HL-60 (cell line): ENCODE measurements around the gene PXDN.

Experiments used
- DNase-seq, 2 experiments: peaks; one replicate each; pipeline ENCODE4 v3.0.0-alpha.2; 2010 to 2020; ENCODE audit warnings: low read depth in 1 of 2, low spot score in 1 of 2
- H3K27ac ChIP-seq: fragments of 250-450 bp; sonication (Bioruptor Pico); replicated peaks from 2 replicates; pipeline ENCODE4 v1.5.1; 2020; ENCODE audit warnings: mild to moderate bottlenecking, moderate library complexity
- H3K27me3 ChIP-seq: fragments of 250-450 bp; sonication (Bioruptor Pico); 2 replicates; pipeline ENCODE4 v1.5.1; 2021; ENCODE audit warnings: mild to moderate bottlenecking, moderate library complexity; ENCODE audit not compliant: insufficient read depth, poor library complexity, severe bottlenecking
- H3K4me3 ChIP-seq: replicated peaks from 2 replicates; pipeline ENCODE4 v1.5.1; 2011; ENCODE audit warnings: mild to moderate bottlenecking, control low read depth, low read length; ENCODE audit not compliant: insufficient read depth
- GABPA ChIP-seq: IDR thresholded peaks from 2 replicates; pipeline ENCODE4 v1.6.1; 2012; ENCODE audit warnings: low read depth
- POLR2AphosphoS5 ChIP-seq: IDR thresholded peaks from 2 replicates; pipeline ENCODE4 v1.6.1; 2012; ENCODE audit warnings: low read depth
- REST ChIP-seq: IDR thresholded peaks from 2 replicates; pipeline ENCODE4 v1.6.1; 2012; ENCODE audit warnings: low read depth; ENCODE audit not compliant: insufficient replicate concordance
- SPI1 ChIP-seq: IDR thresholded peaks from 2 replicates; pipeline ENCODE4 v1.6.1; 2012; ENCODE audit warnings: low read depth, mild to moderate bottlenecking, borderline replicate concordance
- TF ChIP-seq, protein P1 (sequence below): IDR thresholded peaks from one replicate; pipeline ENCODE4 v1.5.1; 2011; ENCODE audit warnings: low read length, control low read depth, inconsistent platforms; ENCODE audit not compliant: insufficient read depth

Gene PXDN

GRCh38 chr2:1601471-1602277 is 142.6 kb downstream of the PXDN start:
- Histone ChIP-seq H3K27me3 (no peaks in the 10 kb centered on the region), H3K27ac (no peak overlapping the region), H3K4me3 (no peak overlapping the region)
- no peak for TF ChIP-seq POLR2AphosphoS5
- TF ChIP-seq SPI1 = no peak
- TF ChIP-seq, protein P1, sequence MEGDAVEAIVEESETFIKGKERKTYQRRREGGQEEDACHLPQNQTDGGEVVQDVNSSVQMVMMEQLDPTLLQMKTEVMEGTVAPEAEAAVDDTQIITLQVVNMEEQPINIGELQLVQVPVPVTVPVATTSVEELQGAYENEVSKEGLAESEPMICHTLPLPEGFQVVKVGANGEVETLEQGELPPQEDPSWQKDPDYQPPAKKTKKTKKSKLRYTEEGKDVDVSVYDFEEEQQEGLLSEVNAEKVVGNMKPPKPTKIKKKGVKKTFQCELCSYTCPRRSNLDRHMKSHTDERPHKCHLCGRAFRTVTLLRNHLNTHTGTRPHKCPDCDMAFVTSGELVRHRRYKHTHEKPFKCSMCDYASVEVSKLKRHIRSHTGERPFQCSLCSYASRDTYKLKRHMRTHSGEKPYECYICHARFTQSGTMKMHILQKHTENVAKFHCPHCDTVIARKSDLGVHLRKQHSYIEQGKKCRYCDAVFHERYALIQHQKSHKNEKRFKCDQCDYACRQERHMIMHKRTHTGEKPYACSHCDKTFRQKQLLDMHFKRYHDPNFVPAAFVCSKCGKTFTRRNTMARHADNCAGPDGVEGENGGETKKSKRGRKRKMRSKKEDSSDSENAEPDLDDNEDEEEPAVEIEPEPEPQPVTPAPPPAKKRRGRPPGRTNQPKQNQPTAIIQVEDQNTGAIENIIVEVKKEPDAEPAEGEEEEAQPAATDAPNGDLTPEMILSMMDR = no peak
- no peak for TF ChIP-seq GABPA
- no peak for TF ChIP-seq REST
- DNase-seq = no peak

- no peak for DNase-seq
- no peak for TF ChIP-seq GABPA
- TF ChIP-seq SPI1 = no peak
- TF ChIP-seq POLR2AphosphoS5 = no peak
- no peak for TF ChIP-seq REST
- TF ChIP-seq, protein P1 = no peak
- Histone ChIP-seq H3K27ac (no peak overlapping the region), H3K4me3 (no peak overlapping the region), H3K27me3 (no peaks in the 10 kb centered on the region)
Observed at GRCh38 chr2:1601067-1601412, 143.3 kb downstream of the PXDN start.

DNA sequence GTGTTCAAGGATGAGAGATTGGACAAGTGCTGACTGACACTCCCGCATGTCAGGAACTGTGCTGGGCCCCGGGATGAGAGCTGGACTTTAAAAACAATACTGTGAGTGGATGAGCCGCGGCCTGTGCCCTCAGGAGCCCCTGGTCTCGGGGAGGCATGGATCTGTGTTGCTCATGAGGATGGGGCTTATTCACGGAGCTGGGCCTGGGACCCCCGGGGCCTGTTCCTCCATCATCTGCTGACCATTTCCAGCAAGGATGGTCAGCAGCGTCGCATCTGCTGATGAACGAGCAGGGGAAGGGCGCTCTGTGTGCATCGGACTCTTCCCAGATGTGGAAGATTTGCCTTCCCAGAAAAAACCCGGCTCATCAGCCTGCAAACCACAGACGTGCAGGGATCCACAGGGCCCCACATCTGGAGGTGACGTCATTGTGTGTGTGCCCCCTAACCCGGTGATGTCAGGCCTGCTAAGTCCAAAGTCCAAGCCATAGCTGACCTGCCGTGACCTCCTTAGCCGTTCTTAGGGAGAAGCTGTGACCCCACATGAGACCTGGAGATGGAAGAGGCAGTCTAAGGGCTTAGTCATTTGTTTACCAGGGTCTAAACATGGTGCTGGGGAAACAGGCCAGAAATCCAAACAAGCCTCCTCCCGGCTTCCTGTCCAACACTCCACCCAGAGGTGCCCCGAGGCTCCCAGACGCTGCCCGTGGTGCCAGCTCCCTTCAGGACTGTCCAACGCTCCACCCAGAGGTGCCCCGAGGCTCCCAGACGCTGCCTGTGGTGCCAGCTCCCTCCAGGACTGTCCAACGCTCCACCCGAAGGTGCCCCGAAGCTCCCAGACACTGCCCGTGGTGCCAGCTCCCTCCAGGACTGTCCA is 143.9 kb downstream of the PXDN start:
- H3K4me3 ChIP-seq = no peak overlapping the region
- no peak for TF ChIP-seq SPI1
- TF ChIP-seq, protein P1 = no peak
- no peak for TF ChIP-seq GABPA
- TF ChIP-seq REST = no peak
- TF ChIP-seq POLR2AphosphoS5 = no peak
- no peak for DNase-seq
- H3K27me3 ChIP-seq = no peaks in the 10 kb centered on the region
- H3K27ac ChIP-seq = no peak overlapping the region
